Psoas muscle (tissue), 8 donors: ENCODE data around the gene EFCAB11. TPM values are rescaled to one million over a fixed set of nuclear protein-coding genes. Genes with fewer than 3 reads are reported as not detected.

Source experiments
- ATAC-seq, 4 donors: fragments of 200-7000 bp; cut with Tn5 transposase; one replicate each; pipeline ENCODE4 v1.9.1; 2020; ENCODE audit warnings: moderate library complexity in 3 of 4, mild to moderate bottlenecking in 2 of 4
- DNase-seq, 2 donors: peaks; one replicate each; pipeline ENCODE4 v3.0.0-alpha.2; 2020
- H3K27ac ChIP-seq: fragments of 200-600 bp; one replicate; pipeline ENCODE4 v1.8.0; 2022
- H3K27me3 ChIP-seq, 3 donors: fragments of 200-600 bp in 1 of 3; one replicate each; pipeline versions ENCODE4 v1.6.1 to v1.8.0; 2013 to 2022; ENCODE audit warnings: low read length in 2 of 3, mild to moderate bottlenecking in 2 of 3, moderate library complexity in 1 of 3; ENCODE audit not compliant: insufficient read depth in 3 of 3
- H3K36me3 ChIP-seq, 2 donors: fragments of 200-600 bp in 1 of 2; one replicate each; pipeline versions ENCODE4 v1.6.1 to v1.8.0; 2013 to 2022; ENCODE audit warnings: low read depth in 1 of 2, mild to moderate bottlenecking in 1 of 2, moderate library complexity in 1 of 2; ENCODE audit not compliant: insufficient read depth in 1 of 2
- H3K4me1 ChIP-seq: fragments of 200-600 bp; one replicate; pipeline ENCODE4 v1.8.0; 2022
- H3K4me3 ChIP-seq: fragments of 200-600 bp; one replicate; pipeline ENCODE4 v1.8.0; 2022; ENCODE audit warnings: mild to moderate bottlenecking
- H3K9me3 ChIP-seq: fragments of 200-600 bp; one replicate; pipeline ENCODE4 v1.8.0; 2022
- WGBS, 3 donors: extraction: QIAGEN DNeasy Blood & Tissue Kit; methylation state at CpG; one replicate each; pipeline versions ENCODE4 v1.1.6 to v1.1.7; 2013; 5-methylcytosine and 5-hydroxymethylcytosine counted together
- intact Hi-C, 2 donors: fragments of 100-400 bp; cut with DNase I; formaldehyde crosslinking; loops; one replicate each; pipeline versions ENCODE4 v1.11.0 to v1.14.2; 2022
- polyA plus RNA-seq, 3 donors: library from polyadenylated mRNA; stranded (reverse); fragments of 200-250 nt; gene quantifications; one replicate each; pipeline ENCODE4 v1.2.3, GENCODE V29; 2013
- total RNA-seq, 4 donors: library from RNA; stranded (reverse); fragmentation: NEBNext Ultra II Directional in 2 of 4; extraction: Animal tissue kit (Norgen Biotek cat#: 25700) in 2 of 4; gene quantifications; one replicate each; pipeline versions ENCODE4 v1.2.1 to v1.2.4, GENCODE V29; 2021 to 2023
- TF ChIP-seq, protein P1 (sequence below): fragments of 200-600 bp; IDR thresholded peaks from one replicate; pipeline ENCODE4 v1.8.0; 2022; ENCODE audit warnings: antibody characterized with exemption
- donor health status: healthy with polysubstance abuse.
- donor health status: DM: no; HTN: no; CAD: no; lungs with moderate emphysema.
- donor health status: Bipolar disorder and iron deficiency.
- donor health status: healthy.
- donor health status: DM: yes; HTN: yes; CAD: no.
- donor health status: DM: no; HTN: no; CAD: no.
- donor health status: DM: no; HTN: no; CAD: no.
- donor health status: DM: yes; HTN: yes; CAD: no.

The EFCAB11 gene
- total and polyA plus RNA-seq, 7 donors = 0.59 to 5.3 (median 2.4) TPM

DNA sequence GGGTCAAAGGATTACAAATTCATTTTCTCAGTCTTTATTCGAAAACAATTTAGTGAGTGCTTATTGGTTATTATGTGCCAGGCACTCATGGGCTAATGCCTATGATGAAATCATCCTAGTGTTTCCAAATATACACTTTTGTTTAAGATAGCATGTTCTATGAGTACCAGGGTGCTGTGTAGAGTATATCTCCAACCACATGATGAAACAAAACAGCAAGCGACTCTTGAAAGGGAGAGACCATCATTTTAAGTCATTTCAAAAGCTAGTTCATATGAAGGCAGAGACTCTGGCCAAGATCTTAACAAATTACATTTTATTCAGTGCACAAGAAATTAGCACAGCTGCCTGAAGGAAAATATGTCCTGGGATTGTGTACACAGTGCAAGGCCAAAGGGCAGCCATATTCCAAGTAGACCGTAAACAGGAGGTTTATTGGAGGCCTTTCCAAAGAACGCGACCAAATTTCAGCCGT, 204.2 kb downstream of the EFCAB11 start:
- DNase-seq (no peak), ATAC-seq (no peak)
- Histone ChIP-seq H3K27ac (no peak overlapping the region), H3K4me3 (no peak overlapping the region), H3K9me3 (no peaks in the 10 kb centered on the region), H3K27me3 (no peaks in the 10 kb centered on the region), H3K4me1 (no peaks in the 10 kb centered on the region), H3K36me3 (no peaks in the 10 kb centered on the region)
- intact Hi-C loops = no loop called here
- TF ChIP-seq, protein P1, sequence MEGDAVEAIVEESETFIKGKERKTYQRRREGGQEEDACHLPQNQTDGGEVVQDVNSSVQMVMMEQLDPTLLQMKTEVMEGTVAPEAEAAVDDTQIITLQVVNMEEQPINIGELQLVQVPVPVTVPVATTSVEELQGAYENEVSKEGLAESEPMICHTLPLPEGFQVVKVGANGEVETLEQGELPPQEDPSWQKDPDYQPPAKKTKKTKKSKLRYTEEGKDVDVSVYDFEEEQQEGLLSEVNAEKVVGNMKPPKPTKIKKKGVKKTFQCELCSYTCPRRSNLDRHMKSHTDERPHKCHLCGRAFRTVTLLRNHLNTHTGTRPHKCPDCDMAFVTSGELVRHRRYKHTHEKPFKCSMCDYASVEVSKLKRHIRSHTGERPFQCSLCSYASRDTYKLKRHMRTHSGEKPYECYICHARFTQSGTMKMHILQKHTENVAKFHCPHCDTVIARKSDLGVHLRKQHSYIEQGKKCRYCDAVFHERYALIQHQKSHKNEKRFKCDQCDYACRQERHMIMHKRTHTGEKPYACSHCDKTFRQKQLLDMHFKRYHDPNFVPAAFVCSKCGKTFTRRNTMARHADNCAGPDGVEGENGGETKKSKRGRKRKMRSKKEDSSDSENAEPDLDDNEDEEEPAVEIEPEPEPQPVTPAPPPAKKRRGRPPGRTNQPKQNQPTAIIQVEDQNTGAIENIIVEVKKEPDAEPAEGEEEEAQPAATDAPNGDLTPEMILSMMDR = no peak
- 49 to 64% (median 52%) methylated on average over 6 of the region's 6 CpGs for WGBS, 3 donors

- Histone ChIP-seq H3K27ac (no peak overlapping the region), H3K9me3 (no peaks in the 10 kb centered on the region), H3K4me3 (no peak overlapping the region), H3K4me1 (no peaks in the 10 kb centered on the region), H3K36me3 (no peaks in the 10 kb centered on the region), H3K27me3 (no peaks in the 10 kb centered on the region)
- TF ChIP-seq, protein P1 = no peak
- DNase-seq (no peak), ATAC-seq (no peak)
- intact Hi-C loops = no loop called here
- 76% methylated on average over 5 of the region's 5 CpGs for WGBS, 3 donors
Observed at GRCh38 chr14:89748004-89748403, 206.5 kb downstream of the EFCAB11 start.

DNA sequence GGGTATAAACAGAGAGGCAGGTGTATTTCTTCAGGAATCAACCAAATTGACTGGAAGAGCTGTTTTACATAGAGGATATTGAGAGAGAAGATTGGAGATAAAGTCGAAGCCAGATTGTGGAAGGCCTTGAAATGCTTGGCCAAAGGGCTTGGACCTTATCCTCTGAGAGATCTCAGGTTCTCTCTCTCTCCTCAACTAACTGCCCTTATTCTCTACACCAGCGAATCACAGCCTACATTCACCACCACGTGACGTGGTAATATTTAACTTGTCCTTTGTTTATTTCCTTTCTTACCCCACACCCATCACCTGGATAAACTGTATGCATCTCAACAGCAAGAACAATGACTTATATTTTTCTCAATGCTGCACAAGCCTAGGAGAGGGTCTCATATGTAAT, 207.4 kb downstream of the EFCAB11 start:
- no peaks in the 10 kb centered on the region for H3K9me3 ChIP-seq
- no peak overlapping the region for H3K27ac ChIP-seq
- intact Hi-C loops = no loop called here
- TF ChIP-seq, protein P1 = no peak
- no peak for DNase-seq
- no peaks in the 10 kb centered on the region for H3K4me1 ChIP-seq
- no peak for ATAC-seq
- WGBS, 3 donors = 92 to 93% (median 93%) methylated on average over 4 of the region's 4 CpGs
- H3K4me3 ChIP-seq = no peak overlapping the region
- H3K36me3 ChIP-seq = no peaks in the 10 kb centered on the region
- H3K27me3 ChIP-seq = no peaks in the 10 kb centered on the region

- 91 to 98% (median 92%) methylated on average over 2 of the region's 2 CpGs for WGBS, 3 donors
- TF ChIP-seq, protein P1 = no peak
- Histone ChIP-seq H3K4me3 (no peak overlapping the region), H3K9me3 (no peaks in the 10 kb centered on the region), H3K27me3 (no peaks in the 10 kb centered on the region), H3K36me3 (no peaks in the 10 kb centered on the region), H3K4me1 (no peaks in the 10 kb centered on the region), H3K27ac (no peak overlapping the region)
- ATAC-seq = no peak
- intact Hi-C loops = no loop called here
- DNase-seq = no peak
Observed at GRCh38 chr14:89746654-89747053, 207.9 kb downstream of the EFCAB11 start.

DNA sequence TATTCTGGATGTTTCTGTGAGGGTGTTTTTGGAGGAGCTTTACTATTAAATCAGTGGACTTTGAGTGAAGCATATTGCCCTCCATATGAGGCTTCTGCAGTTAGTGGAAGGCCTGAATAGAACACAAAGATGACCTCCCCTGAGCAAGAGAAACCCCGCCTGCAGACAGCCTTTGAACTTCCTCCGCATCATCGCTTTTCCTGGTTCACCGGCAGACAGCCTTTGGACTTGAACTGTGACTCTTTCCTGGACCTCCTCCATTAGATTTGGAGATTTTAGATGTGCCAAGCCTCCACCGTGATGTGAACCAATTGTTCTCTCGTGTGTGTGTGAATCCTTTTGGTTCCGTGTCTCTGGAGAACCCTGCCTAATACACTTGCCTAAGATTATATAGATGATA, 208.4 kb downstream of the EFCAB11 start:
- Histone ChIP-seq H3K4me3 (no peak overlapping the region), H3K27ac (no peak overlapping the region), H3K36me3 (no peaks in the 10 kb centered on the region), H3K27me3 (no peaks in the 10 kb centered on the region), H3K4me1 (no peaks in the 10 kb centered on the region), H3K9me3 (no peaks in the 10 kb centered on the region)
- TF ChIP-seq, protein P1 = no peak
- intact Hi-C loops = no loop called here
- no peak for DNase-seq
- 81 to 90% (median 83%) methylated on average over 7 of the region's 7 CpGs for WGBS, 3 donors
- no peak for ATAC-seq
